ENCODE data around the gene CDKAL1.
"Not testable (repeated sequence)": the region's sequence is repeated elsewhere in the genome, so short reads cannot be mapped to it uniquely, and the experiment has no call there.

The CDKAL1 gene

GRCh38 chr6:20645572-20645971, 111.3 kb downstream of the CDKAL1 start:
- DNase-seq: not testable (repeated sequence)

GRCh38 chr6:20647585-20647984, 113.3 kb downstream of the CDKAL1 start:
- H4K8ac ChIP-seq (ENCODE audit: low read depth, low read length): no peak overlapping the region

More at GRCh38 chr6:20645572-20645971, 111.3 kb downstream of the CDKAL1 start:
- not testable (repeated sequence) for H4K5ac ChIP-seq (ENCODE audit: low read length); H2BK15ac ChIP-seq (replicated peaks; ENCODE audit: low read depth); H3K79me2 ChIP-seq (ENCODE audit: control insufficient read depth, insufficient read depth, low read length); H3K27ac ChIP-seq (ENCODE audit: low read depth, low read length); H3K23ac ChIP-seq (ENCODE audit: low read length); H3K27me3 ChIP-seq (ENCODE audit: insufficient read depth, low read length, poor library complexity); H3K4me2 ChIP-seq (ENCODE audit: low read length); H3K79me1 ChIP-seq (ENCODE audit: low read length); H2AK5ac ChIP-seq (ENCODE audit: low read length); H3K4ac ChIP-seq (ENCODE audit: low read depth, low read length); H4K8ac ChIP-seq (ENCODE audit: low read depth, low read length); H3K56ac ChIP-seq (ENCODE audit: low read length); H2BK5ac ChIP-seq (ENCODE audit: low read length); H3K36me3 ChIP-seq (ENCODE audit: control insufficient read depth, insufficient read depth, low read length); H2BK120ac ChIP-seq (ENCODE audit: low read depth, low read length); H3K4me1 ChIP-seq (ENCODE audit: control insufficient read depth, low read depth, low read length); H3K18ac ChIP-seq (ENCODE audit: low read length); H3K4me3 ChIP-seq (ENCODE audit: low read length); H3K9ac ChIP-seq (ENCODE audit: low read length)
- no CpG with 5 or more reads among the region's 6 CpGs for WGBS (ENCODE audit: extremely low coverage, insufficient coverage, low lambda C conversion rate)

GRCh38 chr6:20649696-20650470, 115.6 kb downstream of the CDKAL1 start:
- not testable (repeated sequence) for H3K18ac ChIP-seq (ENCODE audit: low read length); H3K36me3 ChIP-seq (ENCODE audit: control insufficient read depth, insufficient read depth, low read length); H3K4ac ChIP-seq (ENCODE audit: low read depth, low read length); H2BK5ac ChIP-seq (ENCODE audit: low read length); H3K56ac ChIP-seq (ENCODE audit: low read length); H2BK15ac ChIP-seq (replicated peaks; ENCODE audit: low read depth); H4K5ac ChIP-seq (ENCODE audit: low read length); H3K27ac ChIP-seq (ENCODE audit: low read depth, low read length); DNase-seq; H4K8ac ChIP-seq (ENCODE audit: low read depth, low read length); H2AK5ac ChIP-seq (ENCODE audit: low read length); H3K4me2 ChIP-seq (ENCODE audit: low read length); H3K9ac ChIP-seq (ENCODE audit: low read length); H2BK120ac ChIP-seq (ENCODE audit: low read depth, low read length); H3K79me1 ChIP-seq (ENCODE audit: low read length); H3K4me3 ChIP-seq (ENCODE audit: low read length); H3K4me1 ChIP-seq (ENCODE audit: control insufficient read depth, low read depth, low read length); H3K27me3 ChIP-seq (ENCODE audit: insufficient read depth, low read length, poor library complexity); H3K23ac ChIP-seq (ENCODE audit: low read length); H3K79me2 ChIP-seq (ENCODE audit: control insufficient read depth, insufficient read depth, low read length)
- WGBS (ENCODE audit: extremely low coverage, insufficient coverage, low lambda C conversion rate): no CpG with 5 or more reads among the region's 7 CpGs

More at GRCh38 chr6:20647585-20647984, 113.3 kb downstream of the CDKAL1 start:
- no peak overlapping the region for H2BK5ac ChIP-seq (ENCODE audit: low read length)
- no peak overlapping the region for H3K56ac ChIP-seq (ENCODE audit: low read length)
- no peaks in the 10 kb centered on the region for H3K79me2 ChIP-seq (ENCODE audit: control insufficient read depth, insufficient read depth, low read length)
- H3K4me3 ChIP-seq (ENCODE audit: low read length): no peak overlapping the region
- no peaks in the 10 kb centered on the region for H3K4me1 ChIP-seq (ENCODE audit: control insufficient read depth, low read depth, low read length)
- H2BK120ac ChIP-seq (ENCODE audit: low read depth, low read length): no peak overlapping the region
- no peaks in the 10 kb centered on the region for H3K36me3 ChIP-seq (ENCODE audit: control insufficient read depth, insufficient read depth, low read length)
- H3K9ac ChIP-seq (ENCODE audit: low read length): no peak overlapping the region
- no peak for DNase-seq
- WGBS (ENCODE audit: extremely low coverage, insufficient coverage, low lambda C conversion rate): no CpG with 5 or more reads among the region's 1 CpG
- no peak overlapping the region for H3K27ac ChIP-seq (ENCODE audit: low read depth, low read length)
- H2BK15ac ChIP-seq (replicated peaks; ENCODE audit: low read depth): no peak overlapping the region
- no peak overlapping the region for H3K18ac ChIP-seq (ENCODE audit: low read length)
- no peaks in the 10 kb centered on the region for H3K79me1 ChIP-seq (ENCODE audit: low read length)
- no peak overlapping the region for H3K23ac ChIP-seq (ENCODE audit: low read length)
- H3K4me2 ChIP-seq (ENCODE audit: low read length): no peak overlapping the region
- no peaks in the 10 kb centered on the region for H3K27me3 ChIP-seq (ENCODE audit: insufficient read depth, low read length, poor library complexity)
- no peak overlapping the region for H4K5ac ChIP-seq (ENCODE audit: low read length)
- no peak overlapping the region for H2AK5ac ChIP-seq (ENCODE audit: low read length)
- no peak overlapping the region for H3K4ac ChIP-seq (ENCODE audit: low read depth, low read length)

- no peak overlapping the region for H3K4me3 ChIP-seq (ENCODE audit: low read length)
- no peaks in the 10 kb centered on the region for H3K27me3 ChIP-seq (ENCODE audit: insufficient read depth, low read length, poor library complexity)
- no peak overlapping the region for H2BK5ac ChIP-seq (ENCODE audit: low read length)
- H4K5ac ChIP-seq (ENCODE audit: low read length): no peak overlapping the region
- no peak overlapping the region for H2BK120ac ChIP-seq (ENCODE audit: low read depth, low read length)
- H3K23ac ChIP-seq (ENCODE audit: low read length): no peak overlapping the region
- DNase-seq: no peak
- no peak overlapping the region for H3K9ac ChIP-seq (ENCODE audit: low read length)
- peaks cover 1% of the 10 kb centered on the region for H3K79me1 ChIP-seq (ENCODE audit: low read length)
- H2BK15ac ChIP-seq (replicated peaks; ENCODE audit: low read depth): no peak overlapping the region
- no peak overlapping the region for H3K18ac ChIP-seq (ENCODE audit: low read length)
- H2AK5ac ChIP-seq (ENCODE audit: low read length): no peak overlapping the region
- H3K27ac ChIP-seq (ENCODE audit: low read depth, low read length): no peak overlapping the region
- H3K56ac ChIP-seq (ENCODE audit: low read length): no peak overlapping the region
- no peak overlapping the region for H4K8ac ChIP-seq (ENCODE audit: low read depth, low read length)
- H3K36me3 ChIP-seq (ENCODE audit: control insufficient read depth, insufficient read depth, low read length): no peaks in the 10 kb centered on the region
- no peak overlapping the region for H3K4me2 ChIP-seq (ENCODE audit: low read length)
- H3K4me1 ChIP-seq (ENCODE audit: control insufficient read depth, low read depth, low read length): no peaks in the 10 kb centered on the region
- 100% methylated on average over 1 of the region's 8 CpGs for WGBS (ENCODE audit: extremely low coverage, insufficient coverage, low lambda C conversion rate)
- no peaks in the 10 kb centered on the region for H3K79me2 ChIP-seq (ENCODE audit: control insufficient read depth, insufficient read depth, low read length)
- no peak overlapping the region for H3K4ac ChIP-seq (ENCODE audit: low read depth, low read length)
These were observed 118.2 kb downstream of the CDKAL1 start for GRCh38 chr6:20652299-20653084.

GRCh38 chr6:20653085-20653479, 118.8 kb downstream of the CDKAL1 start:
- H3K4ac ChIP-seq (ENCODE audit: low read depth, low read length): no peak overlapping the region
- no peak overlapping the region for H4K5ac ChIP-seq (ENCODE audit: low read length)
- H3K18ac ChIP-seq (ENCODE audit: low read length): no peak overlapping the region
- H3K4me1 ChIP-seq (ENCODE audit: control insufficient read depth, low read depth, low read length): no peaks in the 10 kb centered on the region
- H2AK5ac ChIP-seq (ENCODE audit: low read length): no peak overlapping the region
- no peaks in the 10 kb centered on the region for H3K36me3 ChIP-seq (ENCODE audit: control insufficient read depth, insufficient read depth, low read length)
- H3K79me2 ChIP-seq (ENCODE audit: control insufficient read depth, insufficient read depth, low read length): no peaks in the 10 kb centered on the region
- H3K56ac ChIP-seq (ENCODE audit: low read length): no peak overlapping the region
- H3K9ac ChIP-seq (ENCODE audit: low read length): no peak overlapping the region
- no peak overlapping the region for H4K8ac ChIP-seq (ENCODE audit: low read depth, low read length)
- no peak overlapping the region for H2BK15ac ChIP-seq (replicated peaks; ENCODE audit: low read depth)
- DNase-seq: no peak
- H3K27ac ChIP-seq (ENCODE audit: low read depth, low read length): no peak overlapping the region
- H3K27me3 ChIP-seq (ENCODE audit: insufficient read depth, low read length, poor library complexity): no peaks in the 10 kb centered on the region
- WGBS (ENCODE audit: extremely low coverage, insufficient coverage, low lambda C conversion rate): no CpG with 5 or more reads among the region's 4 CpGs
- H3K23ac ChIP-seq (ENCODE audit: low read length): no peak overlapping the region
- no peak overlapping the region for H3K4me3 ChIP-seq (ENCODE audit: low read length)
- peaks cover 1% of the 10 kb centered on the region for H3K79me1 ChIP-seq (ENCODE audit: low read length)
- H2BK5ac ChIP-seq (ENCODE audit: low read length): no peak overlapping the region
- H3K4me2 ChIP-seq (ENCODE audit: low read length): no peak overlapping the region
- H2BK120ac ChIP-seq (ENCODE audit: low read depth, low read length): no peak overlapping the region
